GM18498 (cell line): ENCODE measurements around the gene RBM5.
A peak's percentile ranks its signal among the peaks of the same experiment; 100 is the strongest.
"Not testable (repeated sequence)": the region's sequence is repeated elsewhere in the genome, so short reads cannot be mapped to it uniquely, and the experiment has no call there.

ENCODE experiments used
- ATAC-seq: cut with Tn5 transposase; IDR thresholded peaks from one replicate; pipeline ENCODE4 v1.9.1; 2021; ENCODE audit warnings: mild to moderate bottlenecking, moderate library complexity; ENCODE audit not compliant: unreplicated experiment

The RBM5 gene

DNA sequence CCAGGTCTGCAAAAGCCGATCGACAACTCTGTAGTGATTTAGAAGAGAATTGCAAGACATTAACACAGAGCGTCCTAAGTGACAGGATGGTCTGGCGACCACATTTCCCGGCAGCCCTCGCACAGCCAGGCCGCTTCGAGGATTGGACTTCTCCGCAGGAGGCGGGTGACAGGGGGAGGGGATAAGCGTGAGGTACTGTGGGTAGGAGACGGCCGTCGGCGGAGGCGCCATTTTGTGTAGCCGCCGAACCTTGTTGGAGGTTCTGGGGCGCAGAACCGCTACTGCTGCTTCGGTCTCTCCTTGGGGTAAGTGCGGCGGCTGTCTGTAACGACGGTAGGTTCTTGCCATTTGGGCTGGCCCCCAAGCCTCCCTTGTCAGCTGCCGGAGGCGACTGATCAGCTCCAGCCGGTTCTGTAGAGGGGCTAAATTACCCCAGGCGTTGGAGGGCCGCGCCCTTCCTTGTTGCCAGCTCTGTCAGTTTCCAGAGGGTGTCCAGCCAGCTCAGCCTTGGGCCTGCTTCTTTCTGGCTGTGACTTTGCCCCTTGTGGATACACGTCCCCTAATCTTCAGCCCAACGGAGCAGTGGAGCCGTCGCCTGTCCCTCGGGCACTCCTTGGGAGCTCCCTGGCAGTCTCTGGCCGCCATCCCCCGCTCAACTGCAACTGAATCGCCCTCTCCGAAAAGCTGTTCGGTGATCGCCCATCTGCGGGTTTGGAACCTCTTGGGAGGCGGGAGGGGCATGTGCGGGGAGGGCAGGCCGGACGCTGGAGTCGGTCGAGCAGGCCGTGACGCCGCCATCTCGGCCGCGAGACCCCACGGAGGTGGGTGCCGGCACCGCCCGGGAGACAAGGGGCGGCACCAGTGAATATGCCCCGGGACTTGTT is at the start of gene RBM5:
Gene RBM5, plus strand, starts transcription at position 195 of the 884 bp plus-strand sequence. CDS start 1,516 bp downstream, outside the sequence.
- peak; percentile 97 for ATAC-seq

DNA sequence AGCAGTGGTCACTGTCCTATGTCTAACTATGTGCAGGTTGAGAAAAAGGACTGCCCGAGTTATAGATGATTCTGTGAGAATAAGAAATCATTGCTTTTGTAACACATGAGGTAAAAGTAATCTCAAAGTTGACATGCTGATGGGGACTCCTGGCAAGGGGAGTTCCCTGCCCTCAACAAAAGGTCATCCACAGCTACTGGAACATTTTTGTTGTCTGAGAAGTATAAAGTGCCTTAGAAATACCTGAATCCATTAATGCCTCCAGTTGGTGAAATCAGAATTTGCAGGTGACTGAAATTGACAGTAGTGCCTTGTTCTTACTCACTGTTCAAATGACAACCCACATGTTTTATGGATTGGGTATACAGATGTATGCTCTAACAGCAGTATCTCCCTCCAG is 43.7 kb upstream of the RBM5 start:
- ATAC-seq = no peak

DNA sequence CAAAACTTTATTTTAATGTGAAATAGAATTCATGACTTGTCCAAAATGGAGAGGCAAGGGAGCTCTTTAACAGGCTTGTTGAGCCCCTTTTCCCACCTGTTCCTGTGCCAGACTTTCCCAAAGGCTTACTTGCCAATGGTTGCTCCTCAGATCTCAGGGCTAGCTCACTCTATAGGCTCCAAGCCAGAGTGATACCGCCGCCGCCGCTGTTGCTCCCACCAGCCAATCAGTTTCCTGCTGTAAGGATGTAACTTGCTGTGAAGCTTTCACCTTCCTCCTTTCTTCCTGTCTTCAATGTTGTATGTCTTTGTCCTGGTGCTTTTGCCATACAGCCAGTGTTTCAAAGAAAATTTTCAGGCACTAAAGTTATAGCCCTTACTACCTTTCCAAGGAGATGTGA is 41.3 kb upstream of the RBM5 start:
- no peak for ATAC-seq

DNA sequence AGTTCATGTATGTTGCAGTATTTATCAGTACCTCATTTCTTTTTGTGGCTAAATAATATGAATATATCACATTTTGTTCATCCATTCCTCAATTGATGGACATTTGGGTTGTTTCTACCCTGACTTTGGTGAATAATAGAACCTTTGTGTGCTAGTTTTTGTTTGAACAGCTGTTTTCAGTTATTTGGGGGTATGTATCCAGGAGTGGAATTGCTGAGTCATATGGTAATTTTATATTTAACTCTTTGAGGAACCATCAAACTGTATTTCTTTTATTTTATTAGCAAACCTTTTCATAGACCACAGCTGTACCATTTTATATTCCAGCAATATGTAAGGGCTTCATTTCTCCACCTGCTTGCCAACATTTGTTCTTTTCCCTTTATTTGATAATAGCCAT is 38.4 kb upstream of the RBM5 start:
- ATAC-seq = no peak

DNA sequence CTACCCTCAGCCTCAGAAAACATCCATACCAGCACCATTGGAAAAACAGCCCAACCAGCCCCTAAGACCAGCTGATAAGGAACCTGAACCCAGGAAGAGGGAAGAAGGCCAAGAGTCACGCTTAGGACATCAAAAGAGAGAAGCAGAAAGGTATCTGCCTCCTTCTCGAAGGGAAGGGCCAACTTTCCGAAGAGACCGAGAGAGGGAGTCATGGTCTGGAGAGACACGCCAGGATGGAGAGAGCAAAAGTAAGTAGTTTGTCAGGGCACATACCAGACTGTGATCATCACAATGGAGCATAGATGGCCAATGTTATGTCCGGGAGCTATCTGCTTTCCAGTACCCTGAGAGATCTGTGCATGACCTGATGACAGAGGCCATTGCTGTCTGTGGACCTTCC is 31.0 kb upstream of the RBM5 start:
- ATAC-seq = no peak

DNA sequence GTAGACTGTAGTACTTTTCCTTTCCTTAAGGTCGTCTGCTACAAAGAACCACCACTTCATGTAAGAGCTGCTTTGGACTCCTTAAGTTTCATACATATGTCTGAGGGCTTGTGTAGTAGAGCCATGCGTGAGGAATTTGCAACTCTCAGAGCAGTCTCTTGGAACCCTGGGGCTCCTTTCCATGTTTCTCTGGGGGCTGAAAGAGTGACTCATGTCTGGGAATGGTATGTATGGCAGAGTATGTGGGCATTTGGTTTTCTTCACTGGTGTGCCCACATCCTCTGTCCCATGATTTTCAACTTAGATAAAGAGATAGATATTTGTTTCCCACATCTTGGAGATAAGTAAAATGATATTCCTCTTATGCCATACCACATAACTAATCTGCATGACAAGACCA is 20.6 kb upstream of the RBM5 start:
- ATAC-seq = no peak

DNA sequence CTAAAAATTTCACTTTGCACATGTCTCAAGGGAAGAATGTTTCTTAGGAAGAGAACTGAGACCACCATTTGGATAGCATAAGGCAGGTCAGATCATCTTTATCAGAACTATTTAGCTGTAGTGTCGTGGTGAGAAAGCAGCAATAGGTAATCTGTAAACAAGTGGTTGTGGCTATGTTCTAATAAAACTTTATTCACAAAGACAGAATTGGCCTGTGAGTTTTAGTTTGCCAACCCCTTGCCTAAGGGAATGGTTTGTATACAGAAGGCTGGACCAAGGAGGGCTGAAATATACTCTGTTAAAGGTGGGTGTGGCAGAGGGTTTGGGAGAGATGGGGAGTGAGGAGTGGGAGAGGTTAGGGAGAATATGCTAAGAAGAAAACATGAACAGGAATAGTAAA is 10.6 kb upstream of the RBM5 start:
- ATAC-seq = no peak

DNA sequence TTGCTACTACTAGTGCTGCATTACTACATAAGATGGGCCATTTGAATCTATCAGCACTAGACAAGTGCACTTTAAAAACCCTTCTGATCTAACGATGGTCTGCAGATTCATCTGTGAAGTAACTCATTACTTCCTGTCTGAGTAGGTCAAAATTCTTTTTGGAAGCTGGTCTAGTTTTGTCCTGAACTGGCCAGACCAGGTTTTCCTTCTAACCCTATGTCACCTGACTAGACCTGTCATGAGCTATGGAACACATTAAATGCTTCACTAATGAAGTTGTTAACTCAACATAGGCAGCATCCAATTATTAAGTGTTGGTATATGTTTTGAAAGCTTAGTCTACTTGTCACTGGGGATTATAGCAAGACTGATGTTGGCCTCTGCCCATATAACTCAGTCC is 10.1 kb upstream of the RBM5 start:
- ATAC-seq = no peak

DNA sequence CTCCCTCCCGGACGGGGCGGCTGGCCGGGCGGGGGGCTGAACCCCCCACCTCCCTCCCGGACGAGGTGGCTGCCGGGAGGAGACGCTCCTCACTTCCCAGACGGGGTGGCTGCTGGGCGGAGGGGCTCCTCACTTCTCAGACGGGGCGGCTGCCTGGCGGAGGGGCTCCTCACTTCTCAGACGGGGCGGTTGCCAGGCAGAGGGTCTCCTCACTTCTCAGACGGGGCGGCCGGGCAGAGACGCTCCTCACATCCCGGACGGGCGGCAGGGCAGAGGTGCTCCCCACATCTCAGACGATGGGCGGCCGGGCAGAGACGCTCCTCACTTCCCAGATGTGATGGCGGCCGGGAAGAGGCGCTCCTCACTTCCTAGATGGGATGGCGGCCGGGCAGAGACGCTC is 3.8 kb upstream of the RBM5 start:
- not testable (repeated sequence) for ATAC-seq

DNA sequence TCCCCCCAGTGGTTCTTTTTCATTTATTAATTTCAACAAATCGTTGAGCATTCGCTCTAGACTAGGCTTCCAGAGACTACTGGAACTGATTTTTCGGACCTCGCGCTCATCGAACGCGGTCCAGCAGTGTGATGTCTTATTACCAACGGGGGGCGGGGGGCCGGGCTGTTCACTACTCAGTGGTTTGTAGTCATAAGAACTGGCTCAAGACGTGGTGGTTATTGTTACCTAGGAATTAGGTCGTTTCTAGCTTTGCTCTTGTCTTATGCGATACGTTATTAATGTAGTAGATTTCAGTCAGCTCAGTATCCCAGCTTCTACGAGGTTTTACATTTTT is 858 bp downstream of the RBM5 start:
- ATAC-seq = peak; percentile 7

DNA sequence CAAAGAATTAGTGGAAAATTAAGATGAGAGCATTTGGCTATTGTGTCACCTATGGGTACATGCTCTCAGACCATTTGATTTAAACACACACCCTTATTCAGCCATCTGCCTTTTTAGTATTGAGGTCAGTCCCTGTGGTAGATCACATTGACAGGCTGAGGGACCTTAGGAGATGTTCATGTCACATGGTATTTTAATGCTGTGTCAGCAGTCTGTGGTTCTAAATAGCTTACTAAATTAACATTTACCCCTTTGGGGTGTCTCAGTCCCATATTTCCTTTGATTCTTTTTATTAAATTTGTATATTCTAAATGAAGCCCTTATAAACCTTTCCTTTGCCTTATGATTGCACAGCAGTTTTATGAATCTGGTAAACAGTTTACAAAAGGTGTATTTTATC is 2.3 kb downstream of the RBM5 start:
- ATAC-seq = no peak

DNA sequence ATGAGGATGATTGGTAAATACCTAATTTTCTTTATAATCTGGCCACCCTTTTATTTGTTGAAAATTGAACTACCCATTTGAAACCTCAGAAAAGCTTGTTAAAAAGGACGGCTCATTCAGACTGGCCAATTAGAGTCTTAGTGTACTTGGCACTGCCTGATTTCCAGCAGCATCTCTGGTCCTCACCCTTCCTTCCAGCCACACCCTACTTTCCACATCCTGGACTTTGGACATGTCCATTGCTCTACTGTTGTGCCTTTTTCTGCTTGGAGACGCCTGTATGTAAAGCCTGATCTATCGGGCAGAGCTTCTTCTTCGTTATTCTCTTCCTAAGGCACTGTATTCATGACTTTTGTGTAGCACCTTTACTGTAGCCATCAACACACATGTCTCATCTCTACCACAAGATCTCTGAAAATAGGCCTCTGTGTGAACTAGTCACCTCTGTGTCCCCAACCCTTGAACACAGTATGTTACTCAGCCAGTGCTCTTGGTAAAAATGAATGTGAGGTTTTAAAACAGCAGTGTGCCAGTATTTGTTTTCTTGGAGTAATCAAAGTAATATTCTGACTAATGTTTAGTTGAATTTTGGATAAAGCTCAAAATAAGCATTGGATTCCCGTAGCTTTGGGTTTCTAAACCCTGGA is 6.8 kb downstream of the RBM5 start:
- ATAC-seq = no peak

DNA sequence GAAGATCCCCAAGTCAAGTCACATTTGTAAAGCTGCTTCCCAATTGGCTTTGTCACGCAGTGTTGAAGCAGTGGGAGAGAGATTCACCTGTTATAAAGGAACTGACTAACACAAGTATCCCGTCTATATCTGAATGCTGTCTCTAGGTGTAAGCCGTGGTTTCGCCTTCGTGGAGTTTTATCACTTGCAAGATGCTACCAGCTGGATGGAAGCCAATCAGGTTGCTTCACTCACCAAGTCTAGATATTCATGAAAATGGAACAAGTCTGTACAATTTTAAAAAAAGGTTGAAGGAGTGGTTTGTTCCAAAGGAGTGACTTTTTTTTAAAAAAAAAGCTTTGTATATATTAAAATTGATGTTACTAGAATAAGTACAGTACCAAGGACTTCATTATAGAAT is 11.7 kb downstream of the RBM5 start:
- no peak for ATAC-seq

DNA sequence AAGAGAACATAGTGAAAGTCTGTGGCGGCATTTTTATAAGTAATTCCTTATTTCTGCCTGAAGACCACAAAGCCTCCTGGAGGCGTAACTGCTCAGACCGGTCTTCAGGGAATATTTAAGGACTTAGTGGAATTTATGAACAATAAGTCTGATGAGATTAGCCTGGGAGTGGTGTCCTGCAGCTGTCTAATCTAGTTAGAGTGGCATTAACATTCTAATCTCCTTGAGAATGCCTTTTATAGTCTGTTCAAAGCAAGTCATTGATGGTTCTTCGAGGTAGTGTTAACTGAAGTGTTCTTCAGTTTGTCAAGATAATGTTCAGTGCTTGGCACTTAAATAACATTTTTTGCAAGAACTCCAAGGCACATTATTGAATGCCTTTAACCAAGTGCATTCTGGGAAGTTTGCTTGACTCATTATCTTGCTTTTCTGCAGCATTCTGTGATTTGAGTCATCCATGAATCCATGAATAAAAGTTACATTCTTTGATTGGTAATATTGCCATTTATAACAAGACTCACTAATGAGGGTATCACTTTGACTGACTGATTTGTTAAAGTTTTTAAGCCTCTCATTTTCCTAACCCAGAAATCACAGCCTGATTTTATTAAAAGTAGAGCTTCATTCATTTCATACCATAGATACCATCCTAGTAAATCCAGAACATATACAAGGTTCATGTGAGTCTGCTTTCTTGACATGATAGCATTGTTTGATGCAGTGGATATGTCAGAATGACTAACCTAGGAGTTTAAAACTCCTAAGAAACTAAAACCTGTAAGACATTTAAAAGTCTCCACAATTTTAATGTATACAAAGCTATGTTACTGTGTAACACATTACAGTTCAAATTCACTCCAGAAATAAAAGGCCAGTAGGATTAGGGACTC is 12.5 kb downstream of the RBM5 start:
- ATAC-seq = no peak

DNA sequence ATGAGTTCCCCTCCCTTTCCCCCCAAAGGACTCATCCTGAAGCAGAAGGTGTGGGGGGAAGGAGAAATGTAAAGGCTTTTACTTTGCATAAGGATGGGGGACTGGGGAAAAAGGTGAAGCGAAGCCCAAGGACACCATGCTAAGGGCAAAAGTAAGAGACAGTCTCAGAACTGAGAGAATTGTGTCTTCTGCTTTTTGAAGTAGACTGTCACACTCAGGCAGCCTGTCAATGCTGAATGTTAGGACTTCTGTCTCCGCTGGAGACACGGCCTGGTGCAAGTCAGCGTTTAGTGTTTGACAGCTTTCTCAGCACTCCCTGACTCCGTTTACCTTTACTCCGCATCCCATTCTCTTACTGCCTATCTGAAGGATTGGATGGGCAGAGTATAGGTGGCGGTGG is 13.8 kb downstream of the RBM5 start:
- no peak for ATAC-seq

DNA sequence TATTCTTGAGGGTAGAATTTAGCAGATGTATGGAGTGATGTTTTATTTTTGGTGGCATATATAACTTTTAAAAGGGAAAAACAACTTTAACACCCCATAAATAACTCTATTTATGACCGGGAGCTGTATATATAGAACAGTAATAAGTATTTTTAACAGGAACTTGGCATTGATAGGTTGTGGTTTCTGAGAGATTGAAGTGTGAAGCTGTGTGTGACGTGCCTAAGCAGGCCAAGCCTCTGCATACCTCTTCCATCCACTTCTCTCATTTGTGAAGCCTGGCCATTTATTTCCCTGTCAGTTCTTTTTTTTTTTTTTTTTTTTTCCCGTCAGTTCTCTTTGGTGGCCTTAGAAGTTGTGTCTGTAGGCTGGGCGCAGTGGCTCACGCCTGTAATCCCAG is 23.0 kb downstream of the RBM5 start:
- ATAC-seq = no peak

DNA sequence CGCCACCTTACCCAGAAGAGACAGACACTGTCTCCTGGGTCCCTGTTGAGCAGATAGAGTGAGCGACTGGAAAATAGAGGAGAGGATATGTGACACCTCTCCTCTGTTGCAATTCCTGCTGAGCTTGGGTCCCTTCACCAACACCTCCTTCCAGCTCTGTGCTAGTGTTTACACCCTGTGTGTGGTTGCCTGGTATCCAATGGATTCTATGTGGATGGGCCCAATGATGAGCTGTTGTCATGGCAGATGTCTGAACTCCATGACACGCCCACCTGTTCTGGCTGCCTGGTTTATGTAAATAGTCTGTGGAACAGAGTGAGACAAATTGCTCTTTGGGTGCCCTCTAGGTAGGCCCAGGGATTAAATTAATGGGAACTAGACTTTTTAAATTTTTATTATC is 23.7 kb downstream of the RBM5 start:
- no peak for ATAC-seq

DNA sequence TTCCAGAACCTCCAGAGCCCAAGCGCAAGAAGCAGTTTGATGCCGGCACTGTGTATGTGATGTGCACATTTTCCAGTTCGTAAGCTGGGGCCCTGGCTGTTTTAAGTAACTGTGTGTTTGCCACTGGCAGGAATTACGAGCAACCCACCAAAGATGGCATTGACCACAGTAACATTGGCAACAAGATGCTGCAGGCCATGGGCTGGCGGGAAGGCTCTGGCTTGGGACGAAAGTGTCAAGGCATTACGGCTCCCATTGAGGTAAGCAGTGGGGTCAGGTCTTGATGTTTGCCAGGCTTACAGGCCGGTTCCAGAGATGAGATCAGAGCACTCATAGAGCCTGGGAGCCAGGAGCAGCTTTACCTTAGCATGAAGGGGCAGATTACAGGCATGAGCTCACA is 28.4 kb downstream of the RBM5 start:
- ATAC-seq = no peak

DNA sequence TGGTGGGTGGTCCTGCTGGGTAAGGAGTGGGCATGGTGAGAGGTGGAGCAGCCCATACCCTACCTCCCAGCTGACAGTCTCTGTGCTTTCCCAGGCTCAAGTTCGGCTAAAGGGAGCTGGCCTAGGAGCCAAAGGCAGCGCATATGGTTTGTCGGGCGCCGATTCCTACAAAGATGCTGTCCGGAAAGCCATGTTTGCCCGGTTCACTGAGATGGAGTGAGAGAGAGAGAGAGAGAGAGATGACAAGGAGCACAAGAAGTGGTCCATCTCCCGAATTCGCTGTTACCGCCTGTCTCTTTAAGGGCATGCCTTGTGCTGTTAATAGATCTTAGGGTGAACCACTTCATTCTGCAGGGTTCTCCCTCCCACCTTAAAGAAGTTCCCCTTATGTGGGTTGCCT is 29.5 kb downstream of the RBM5 start:
- no peak for ATAC-seq

DNA sequence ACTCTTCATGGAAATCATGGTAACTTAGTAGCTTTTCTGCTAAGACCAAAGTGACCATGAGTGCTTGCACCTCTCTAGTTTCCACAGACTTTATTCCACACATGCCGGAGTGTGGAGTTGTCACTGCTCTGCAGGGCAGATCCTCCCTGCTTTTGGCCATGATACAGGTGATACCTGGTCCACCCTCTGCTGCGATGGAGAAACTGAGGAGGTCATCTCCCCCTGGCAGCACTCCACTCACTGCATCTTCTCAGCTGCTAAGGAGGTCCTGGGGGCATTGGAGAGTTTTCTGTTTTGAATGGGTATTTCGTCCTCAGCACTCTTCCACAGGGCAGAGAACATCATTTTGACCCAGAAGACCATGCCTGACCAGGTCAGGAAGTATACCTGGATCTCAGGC is 31.1 kb downstream of the RBM5 start:
- no peak for ATAC-seq

DNA sequence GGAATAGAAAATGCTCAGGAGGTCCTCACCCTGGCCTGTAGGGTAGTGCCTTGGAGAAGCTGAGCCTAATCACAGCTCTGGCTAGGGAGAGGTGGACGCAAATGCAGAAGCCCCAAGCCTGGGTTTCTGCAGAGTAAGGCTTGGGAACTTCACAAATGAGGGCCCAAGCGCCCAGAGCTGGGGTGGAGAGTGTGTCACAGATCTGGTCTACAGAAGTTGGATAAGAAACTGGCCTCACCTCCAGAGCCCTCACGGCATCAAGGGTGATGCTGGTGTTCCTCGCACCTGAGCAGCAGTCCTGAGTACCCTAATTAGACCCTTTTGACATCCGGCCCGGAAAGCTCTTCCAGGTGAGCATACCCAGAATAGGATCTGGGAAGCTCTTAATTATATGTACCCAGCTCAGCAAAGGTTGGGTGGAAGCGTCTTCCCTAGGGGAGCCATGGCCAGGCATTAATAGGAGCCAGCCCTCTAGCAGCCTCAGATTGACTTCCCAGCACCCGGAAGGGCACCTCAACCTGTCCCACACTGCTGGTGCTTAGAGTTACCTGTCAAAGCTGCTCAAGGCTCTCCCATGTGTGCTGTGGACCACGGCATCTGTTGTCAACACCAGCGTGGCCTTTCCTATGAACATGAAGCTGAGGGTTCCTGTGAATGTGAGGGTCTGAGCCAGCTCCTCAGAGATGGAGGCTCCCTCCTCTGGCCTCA is 31.8 kb downstream of the RBM5 start:
- no peak for ATAC-seq
